DMS53 treated with DMSO at 0.1 percent for 48 hours (cell line): ENCODE results near the gene NARF.
"Not testable (repeated sequence)": the region's sequence is repeated elsewhere in the genome, so short reads cannot be mapped to it uniquely, and the experiment has no call there.

Source experiments
- DNase-seq: peaks from one replicate; lab custom pipeline; 2025; ENCODE audit not compliant: unreplicated experiment; lab: John Stamatoyannopoulos, UW

Gene NARF

DNA sequence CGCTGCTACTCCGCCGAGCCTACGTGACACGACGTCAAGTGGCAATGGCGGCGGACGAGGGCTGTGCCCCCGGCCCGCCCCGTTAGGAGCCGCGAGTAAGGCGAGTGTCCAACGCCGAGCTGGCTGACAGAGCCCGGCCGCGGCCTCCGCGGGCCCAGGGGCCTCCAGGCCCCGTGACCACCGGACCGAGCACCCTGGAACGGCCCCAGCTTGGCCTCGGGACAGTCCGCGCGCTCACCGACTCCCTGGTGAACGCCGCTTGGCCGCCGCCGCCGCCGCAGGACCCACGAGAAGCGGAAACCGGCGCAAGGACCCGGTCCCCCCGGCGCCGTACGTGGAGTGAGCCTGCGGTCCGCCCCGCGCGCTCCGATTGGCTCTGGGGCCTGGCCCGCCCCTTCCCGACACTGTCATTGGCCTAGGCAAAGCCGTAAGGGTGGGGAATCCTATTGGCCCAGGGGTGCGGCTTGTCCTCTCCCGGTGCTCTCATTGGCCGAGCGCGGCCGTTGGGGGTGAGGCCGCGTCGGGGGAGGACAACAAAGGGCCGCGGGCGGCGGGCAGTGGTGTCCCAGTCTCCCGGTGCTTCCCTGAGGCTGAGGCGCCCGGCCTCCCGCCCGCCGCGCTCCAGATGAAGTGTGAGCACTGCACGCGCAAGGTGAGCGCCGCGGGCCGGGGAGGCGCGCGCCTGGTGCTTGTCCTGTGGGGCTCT, at the start of gene NARF:
TSS of gene NARF (plus strand) at position 563 of the 706 bp plus-strand sequence. CDS start at position 626, 63 bp downstream.
- peak; percentile 98 for DNase-seq

GRCh38 chr17:82408938-82409318, 49.6 kb upstream of the NARF start:
- DNase-seq = no peak

- no peak for DNase-seq
Observed at GRCh38 chr17:82410014-82410716, 48.4 kb upstream of the NARF start.

DNA sequence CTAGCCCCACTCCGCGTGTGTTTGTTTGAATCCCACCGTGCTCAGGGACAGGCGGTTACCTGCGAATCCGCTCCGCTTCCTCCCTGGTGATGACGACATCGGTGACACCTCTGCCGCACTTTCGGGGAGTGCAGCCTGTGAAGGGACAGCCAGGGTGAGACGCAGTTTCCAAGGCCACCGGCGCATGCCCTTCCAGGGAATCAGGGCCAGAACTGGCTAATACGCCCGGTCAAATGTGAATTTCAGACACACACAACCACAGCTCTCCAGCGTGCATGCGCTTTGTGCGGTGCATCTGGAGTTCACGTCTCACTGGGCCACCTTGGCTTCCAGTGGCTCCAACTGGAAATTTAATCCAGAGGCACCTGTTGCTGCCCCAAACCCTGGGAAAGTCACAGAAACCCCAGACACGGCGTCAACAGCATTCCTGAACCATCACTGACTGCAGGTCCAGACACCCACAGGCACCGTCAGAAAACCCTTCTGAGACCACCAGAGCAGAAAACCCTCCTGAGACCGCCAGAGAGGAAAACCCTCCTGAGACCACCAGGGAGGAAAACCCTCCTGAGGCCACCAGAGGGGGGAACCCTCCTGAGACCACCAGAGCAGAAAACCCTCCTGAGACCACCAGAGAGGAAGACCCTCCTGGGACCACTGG, 47.0 kb upstream of the NARF start:
- DNase-seq = no peak

DNA sequence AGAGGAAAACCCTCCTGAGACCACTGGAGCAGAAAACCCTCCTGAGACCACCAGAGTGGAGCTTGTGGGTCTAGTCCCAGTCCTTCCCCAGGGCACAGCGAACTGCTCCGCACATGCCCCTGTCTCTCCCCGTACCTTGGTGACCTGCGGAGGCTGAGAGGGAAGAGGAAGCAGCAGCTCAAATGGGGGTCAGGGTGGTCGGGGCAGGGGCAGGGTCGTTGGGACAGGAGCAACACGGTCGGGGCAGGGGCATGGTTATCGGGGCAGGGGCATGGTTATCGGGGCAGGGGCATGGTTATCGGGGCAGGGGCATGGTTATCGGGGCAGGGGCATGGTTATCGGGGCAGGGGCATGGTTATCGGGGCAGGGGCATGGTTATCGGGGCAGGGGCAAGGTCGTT, 46.5 kb upstream of the NARF start:
- not testable (repeated sequence) for DNase-seq

- DNase-seq = no peak
Observed at GRCh38 chr17:82412535-82413520, 45.7 kb upstream of the NARF start.

- DNase-seq = peak; percentile 31
Observed at GRCh38 chr17:82414548-82415281, 43.8 kb upstream of the NARF start.

DNA sequence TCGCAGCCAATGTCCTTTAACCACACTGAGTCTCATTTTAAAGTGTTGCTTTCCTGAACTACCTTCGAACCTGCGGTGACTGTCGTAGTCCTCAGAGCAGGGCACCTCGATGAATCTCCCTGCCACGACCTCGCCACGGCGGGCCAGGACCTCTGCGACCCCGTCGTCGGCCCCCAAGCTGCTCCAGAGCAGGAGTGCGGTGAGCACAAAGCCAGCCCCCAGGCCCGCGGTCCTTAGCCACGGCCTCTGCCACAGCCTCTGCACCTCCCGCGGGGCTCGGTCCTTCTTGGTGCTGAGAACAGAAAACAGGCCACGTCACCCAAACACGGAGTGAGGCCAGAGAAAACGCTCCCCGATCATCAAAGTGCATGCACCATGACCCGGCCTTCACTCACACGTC, 43.2 kb upstream of the NARF start:
- DNase-seq = no peak

GRCh38 chr17:82415786-82416185, 42.8 kb upstream of the NARF start:
- DNase-seq = no peak

- no peak for DNase-seq
Observed at GRCh38 chr17:82416264-82416663, 42.3 kb upstream of the NARF start.

GRCh38 chr17:82416771-82417170, 41.8 kb upstream of the NARF start:
- DNase-seq = no peak

DNA sequence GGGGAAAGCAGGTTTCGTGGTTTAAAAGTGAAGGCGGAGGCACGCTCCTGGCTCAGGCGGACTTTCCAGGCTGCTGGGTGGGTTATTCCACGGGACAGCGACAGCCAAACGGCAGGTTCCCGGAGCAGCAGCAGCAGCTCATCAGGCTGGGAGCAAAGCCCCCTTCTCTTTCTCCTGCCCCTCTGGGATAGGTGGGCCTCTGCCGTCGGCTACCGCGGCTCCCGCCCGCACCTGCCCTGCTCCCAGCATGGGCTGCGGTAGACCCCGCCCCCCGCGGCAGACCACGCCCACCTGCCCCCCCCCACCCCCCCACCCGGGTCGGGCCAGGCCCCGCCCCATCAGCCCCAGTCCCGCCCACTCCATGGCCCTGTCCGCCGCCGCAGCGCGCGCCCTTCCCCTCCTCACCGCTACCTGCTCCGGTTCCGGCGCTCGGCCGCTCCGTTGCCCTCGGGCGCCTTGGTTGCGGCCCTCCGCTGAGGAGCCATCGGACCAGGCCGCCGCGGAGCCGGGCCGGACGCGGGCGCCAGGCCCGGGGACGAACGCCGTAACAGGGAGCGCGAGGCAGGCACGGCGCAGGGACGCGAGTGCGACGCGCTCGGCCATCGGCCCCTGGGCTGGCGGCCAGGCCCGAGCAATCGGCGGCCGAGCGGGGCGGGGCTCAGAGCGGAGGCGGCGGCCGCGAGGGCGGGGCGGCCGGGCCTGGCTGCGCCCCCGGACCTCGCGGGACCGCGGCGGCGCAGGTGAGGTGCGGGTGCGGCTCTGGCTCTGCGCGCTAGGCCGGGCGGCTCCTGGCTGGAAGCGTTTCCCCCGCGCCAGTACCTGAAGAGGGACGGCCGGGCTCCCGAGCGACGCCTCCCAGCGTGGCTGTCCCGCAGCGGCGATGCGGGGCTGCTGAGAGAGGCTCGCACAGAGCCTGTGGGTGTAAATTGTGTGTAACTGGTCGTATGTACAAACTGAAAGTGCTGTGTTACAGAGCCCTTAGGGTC, 40.2 kb upstream of the NARF start, which contains the start of the genes HEXD and OGFOD3:
TSS of gene HEXD (plus strand) at position 347 of the 986 bp plus-strand sequence. CDS start 1,453 bp downstream, outside the sequence.
TSS of gene OGFOD3 (minus strand) at position 586 of the 986 bp plus-strand sequence. CDS start at position 485, 101 bp downstream.
- DNase-seq = peak; percentile 72

DNA sequence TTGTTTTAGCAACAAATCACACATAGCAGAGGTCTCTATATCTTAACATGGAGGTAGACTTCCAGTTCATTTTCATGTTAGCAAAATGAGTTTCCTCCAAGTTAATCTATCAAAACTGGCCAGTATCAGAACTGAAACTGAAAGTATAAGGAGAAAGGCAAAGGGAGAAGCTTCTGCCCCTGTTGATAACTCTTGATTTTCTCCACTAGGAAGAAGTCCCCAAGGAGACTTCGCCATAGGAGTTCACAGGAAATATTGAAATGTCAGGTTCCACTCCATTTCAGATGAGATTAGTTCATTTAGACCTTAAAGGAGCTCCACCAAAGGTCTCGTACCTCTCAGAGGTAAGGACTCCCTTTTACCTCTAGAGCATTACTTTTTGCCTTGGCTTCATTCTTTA, 39.0 kb upstream of the NARF start:
- no peak for DNase-seq

- DNase-seq = peak; percentile 29
Observed at GRCh38 chr17:82424001-82424862, 34.3 kb upstream of the NARF start.

DNA sequence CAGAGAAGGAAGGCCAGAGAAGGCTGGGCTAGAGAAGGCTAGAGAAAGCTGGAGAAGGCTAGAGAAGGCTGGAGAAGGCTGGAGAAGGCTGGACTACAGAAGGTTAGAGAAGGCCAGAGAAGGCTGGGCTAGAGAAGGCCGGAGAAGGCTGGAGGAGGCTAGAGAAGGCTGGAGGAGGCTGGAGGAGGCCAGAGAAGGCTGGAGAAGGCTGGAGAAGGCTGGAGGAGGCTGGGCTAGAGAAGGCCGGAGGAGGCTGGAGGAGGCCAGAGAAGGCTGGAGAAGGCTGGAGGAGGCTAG, 33.7 kb upstream of the NARF start:
- DNase-seq = no peak

- DNase-seq = no peak
Observed at GRCh38 chr17:82428546-82428945, 30.0 kb upstream of the NARF start.

DNA sequence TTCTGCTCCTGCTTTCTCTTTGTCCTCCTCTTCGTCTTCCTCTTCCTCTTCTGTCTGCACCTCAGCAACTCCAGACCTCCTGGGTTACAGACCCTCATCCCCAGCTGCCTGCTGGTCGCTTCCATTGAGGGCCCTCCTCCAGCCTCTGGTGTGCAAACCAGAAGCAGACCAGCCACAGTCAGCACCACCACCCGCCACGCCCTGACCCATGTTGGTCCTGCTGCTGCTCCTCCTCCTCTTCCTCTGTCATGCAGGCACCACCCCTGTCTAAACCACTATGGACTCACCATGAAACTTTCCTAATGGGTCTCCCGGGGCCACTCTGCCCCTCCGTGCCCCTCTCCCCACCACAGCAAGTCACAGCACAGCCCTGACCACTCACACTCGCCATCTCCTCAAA, 28.7 kb upstream of the NARF start:
- DNase-seq = no peak

- no peak for DNase-seq
Observed at GRCh38 chr17:82432017-82432416, 26.5 kb upstream of the NARF start.
